Nephron progenitor cell (in vitro differentiated cells): Measurements from ENCODE around the gene AKAP7.

Experiments
- DNase-seq: peaks from one replicate; pipeline ENCODE4 v3.0.0; 2021
- H3K27ac Mint-ChIP-seq: 2 replicates; pipeline ENCODE4 v1.8.0; 2021; ENCODE audit warnings: mild to moderate bottlenecking, moderate library complexity, mixed read lengths
- H3K27me3 Mint-ChIP-seq: 2 replicates; pipeline ENCODE4 v1.8.0; 2021; ENCODE audit warnings: mild to moderate bottlenecking, low read depth, mixed read lengths; ENCODE audit not compliant: poor library complexity
- H3K36me3 Mint-ChIP-seq: 2 replicates; pipeline ENCODE4 v1.8.0; 2021; ENCODE audit warnings: low read depth, mixed read lengths
- H3K4me1 Mint-ChIP-seq: 2 replicates; pipeline ENCODE4 v1.8.0; 2021; ENCODE audit warnings: mixed read lengths
- H3K4me3 Mint-ChIP-seq: 2 replicates; pipeline ENCODE4 v1.8.0; 2021; ENCODE audit warnings: mild to moderate bottlenecking, moderate library complexity, mixed read lengths
- H3K9me3 Mint-ChIP-seq: 2 replicates; pipeline ENCODE4 v1.8.0; 2021; ENCODE audit warnings: mild to moderate bottlenecking, moderate library complexity, mixed read lengths
- TF ChIP-seq, protein P1 (sequence below): fragments of 200-600 bp; sonication (generic); IDR thresholded peaks from 2 replicates; pipeline ENCODE4 v1.5.0; 2021; ENCODE audit warnings: antibody characterized with exemption

Gene AKAP7

DNA sequence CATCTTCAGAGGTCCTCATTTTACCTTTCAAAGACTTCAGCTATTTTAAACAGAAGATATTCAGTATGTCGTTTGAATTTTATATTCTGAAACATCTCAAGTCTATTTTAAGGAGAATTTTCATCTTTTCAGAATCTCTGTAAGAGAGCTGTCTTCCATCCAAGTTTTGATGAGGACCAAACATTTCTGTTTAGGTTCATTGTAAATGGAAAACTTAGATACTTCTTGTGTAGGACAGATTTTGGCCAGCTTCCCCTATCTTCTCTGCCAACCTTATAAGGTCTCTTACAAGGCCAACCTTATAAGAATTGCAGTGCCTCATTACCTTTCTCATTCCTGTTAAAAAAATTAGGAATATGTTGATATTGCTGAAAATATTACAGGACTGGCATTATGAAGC is 88.1 kb downstream of the AKAP7 start:
- Mint-ChIP-seq H3K27me3 (no peaks in the 10 kb centered on the region), H3K36me3 (peaks cover 14% of the 10 kb centered on the region), H3K4me3 (no peak overlapping the region), H3K9me3 (no peaks in the 10 kb centered on the region), H3K4me1 (no peaks in the 10 kb centered on the region), H3K27ac (no peak overlapping the region)
- DNase-seq: no peak
- TF ChIP-seq, protein P1, sequence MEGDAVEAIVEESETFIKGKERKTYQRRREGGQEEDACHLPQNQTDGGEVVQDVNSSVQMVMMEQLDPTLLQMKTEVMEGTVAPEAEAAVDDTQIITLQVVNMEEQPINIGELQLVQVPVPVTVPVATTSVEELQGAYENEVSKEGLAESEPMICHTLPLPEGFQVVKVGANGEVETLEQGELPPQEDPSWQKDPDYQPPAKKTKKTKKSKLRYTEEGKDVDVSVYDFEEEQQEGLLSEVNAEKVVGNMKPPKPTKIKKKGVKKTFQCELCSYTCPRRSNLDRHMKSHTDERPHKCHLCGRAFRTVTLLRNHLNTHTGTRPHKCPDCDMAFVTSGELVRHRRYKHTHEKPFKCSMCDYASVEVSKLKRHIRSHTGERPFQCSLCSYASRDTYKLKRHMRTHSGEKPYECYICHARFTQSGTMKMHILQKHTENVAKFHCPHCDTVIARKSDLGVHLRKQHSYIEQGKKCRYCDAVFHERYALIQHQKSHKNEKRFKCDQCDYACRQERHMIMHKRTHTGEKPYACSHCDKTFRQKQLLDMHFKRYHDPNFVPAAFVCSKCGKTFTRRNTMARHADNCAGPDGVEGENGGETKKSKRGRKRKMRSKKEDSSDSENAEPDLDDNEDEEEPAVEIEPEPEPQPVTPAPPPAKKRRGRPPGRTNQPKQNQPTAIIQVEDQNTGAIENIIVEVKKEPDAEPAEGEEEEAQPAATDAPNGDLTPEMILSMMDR: no peak

DNA sequence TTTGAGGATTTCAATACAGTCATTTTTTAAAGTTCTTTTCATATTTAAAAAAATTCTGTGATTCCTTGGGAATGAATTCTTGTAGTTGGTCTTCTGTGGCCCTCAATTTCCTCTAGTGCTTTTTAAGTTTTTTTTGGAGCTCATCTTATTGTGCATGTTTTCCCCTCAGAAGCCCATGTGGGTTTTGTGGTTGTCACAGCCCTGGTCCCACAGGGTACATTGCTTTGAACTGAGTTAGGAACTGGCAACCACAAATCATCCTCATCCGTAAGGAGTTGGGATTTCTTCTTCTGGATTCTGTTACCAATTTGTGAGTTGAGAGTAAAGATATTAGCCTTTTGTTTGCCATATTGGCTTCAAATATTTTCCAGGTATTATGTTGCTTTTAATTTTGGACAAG is 89.9 kb downstream of the AKAP7 start:
- Mint-ChIP-seq H3K9me3 (no peaks in the 10 kb centered on the region), H3K4me3 (no peak overlapping the region), H3K36me3 (peaks cover 14% of the 10 kb centered on the region), H3K27me3 (no peaks in the 10 kb centered on the region), H3K4me1 (no peaks in the 10 kb centered on the region), H3K27ac (no peak overlapping the region)
- TF ChIP-seq, protein P1: no peak
- DNase-seq: no peak

DNA sequence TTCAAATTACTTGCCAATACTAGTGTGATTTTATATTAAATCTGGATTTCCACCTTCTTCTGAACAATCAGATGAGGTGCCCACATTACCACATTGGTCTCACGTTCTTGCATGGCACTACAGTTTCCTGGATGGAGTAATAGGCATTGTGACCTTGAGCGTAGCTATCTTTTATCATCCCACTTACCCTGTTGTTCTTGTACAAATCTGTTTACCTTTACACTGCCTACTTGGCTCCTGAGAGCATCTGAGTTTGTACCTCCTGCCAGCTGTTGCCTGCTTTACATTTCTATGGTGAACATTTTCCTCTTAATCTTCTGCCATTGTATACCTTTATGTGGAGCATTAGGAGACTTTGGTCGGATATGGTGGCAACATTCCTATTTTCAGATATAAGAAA is 90.7 kb downstream of the AKAP7 start:
- Mint-ChIP-seq H3K27ac (no peak overlapping the region), H3K36me3 (peaks cover 11% of the 10 kb centered on the region), H3K4me1 (no peaks in the 10 kb centered on the region), H3K9me3 (no peaks in the 10 kb centered on the region), H3K27me3 (no peaks in the 10 kb centered on the region), H3K4me3 (no peak overlapping the region)
- DNase-seq: no peak
- TF ChIP-seq, protein P1: no peak

DNA sequence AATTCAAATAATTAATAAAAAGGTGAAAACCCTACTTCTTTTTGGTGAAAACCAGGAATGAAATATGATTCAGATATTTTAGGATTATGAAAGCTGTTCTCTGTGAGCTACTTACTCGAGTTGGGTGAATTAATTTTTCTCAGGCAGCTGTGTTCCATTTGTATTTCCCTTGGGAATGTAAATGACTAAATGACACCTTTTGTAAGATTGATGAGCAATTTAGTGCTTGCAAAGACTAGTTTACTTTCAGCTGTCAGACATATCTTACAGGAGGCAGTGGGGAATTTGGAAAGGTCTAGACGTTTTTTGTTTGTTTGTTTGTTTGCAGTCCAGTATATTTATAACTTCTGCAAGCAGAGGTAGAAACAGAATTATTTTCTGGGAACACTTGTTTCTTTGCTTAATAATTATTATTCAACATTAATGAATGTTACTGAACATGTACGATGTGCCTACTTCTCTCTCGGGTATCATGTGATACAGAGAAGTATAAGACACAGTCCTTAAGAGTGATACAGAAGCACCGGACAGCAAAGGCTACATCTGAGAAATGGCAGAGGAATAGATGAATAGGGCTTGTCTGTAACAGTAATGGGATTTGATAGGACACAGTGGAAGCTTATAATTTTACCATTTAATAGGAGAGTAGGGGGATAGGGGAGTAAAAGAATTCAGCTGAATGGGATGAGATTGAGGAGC is 91.3 kb downstream of the AKAP7 start:
- Mint-ChIP-seq H3K4me3 (no peak overlapping the region), H3K27ac (no peak overlapping the region), H3K36me3 (peaks cover 6% of the 10 kb centered on the region), H3K9me3 (no peaks in the 10 kb centered on the region), H3K4me1 (no peaks in the 10 kb centered on the region), H3K27me3 (no peaks in the 10 kb centered on the region)
- DNase-seq: no peak
- TF ChIP-seq, protein P1: no peak

DNA sequence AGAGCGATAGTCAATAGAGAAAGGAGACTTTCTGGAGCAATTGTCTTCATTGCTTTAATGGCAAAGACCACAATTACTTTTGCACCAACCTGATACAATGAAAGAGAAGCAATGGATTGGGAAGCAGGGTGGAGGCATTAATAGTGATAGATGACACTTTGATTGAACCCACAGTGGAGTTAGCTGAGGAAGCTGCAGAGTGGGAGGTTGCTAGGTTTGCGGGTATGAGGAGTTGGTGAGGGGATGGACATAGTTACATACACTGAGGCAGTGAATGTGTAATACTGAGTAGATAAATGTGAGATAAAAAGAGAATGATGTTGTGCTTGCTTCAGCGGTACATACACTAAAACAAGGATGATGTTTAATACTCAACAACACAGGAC is 91.9 kb downstream of the AKAP7 start:
- DNase-seq: no peak
- no peaks in the 10 kb centered on the region for H3K27me3 Mint-ChIP-seq
- H3K36me3 Mint-ChIP-seq: peaks cover under 1% of the 10 kb centered on the region
- TF ChIP-seq, protein P1: no peak
- H3K4me3 Mint-ChIP-seq: no peak overlapping the region
- no peaks in the 10 kb centered on the region for H3K4me1 Mint-ChIP-seq
- H3K9me3 Mint-ChIP-seq: no peaks in the 10 kb centered on the region
- no peak overlapping the region for H3K27ac Mint-ChIP-seq

DNA sequence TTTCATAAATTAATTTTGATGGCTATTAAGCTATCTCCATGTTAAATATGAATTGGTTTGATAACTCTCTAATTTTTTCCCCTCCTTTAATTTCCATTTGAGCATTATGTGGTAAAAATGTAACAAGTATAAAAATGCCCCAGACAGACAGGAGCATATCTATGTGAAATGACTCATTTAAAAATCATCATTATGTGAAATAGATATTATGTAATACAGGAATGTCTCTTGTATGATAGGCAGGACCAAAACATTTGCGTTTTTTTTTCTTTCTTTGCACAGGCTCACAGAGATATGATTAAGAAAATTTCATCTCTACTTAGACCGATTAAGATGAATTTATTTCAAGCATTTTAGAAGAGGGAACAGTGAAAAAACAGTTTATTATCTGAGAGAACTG is 95.8 kb downstream of the AKAP7 start:
- TF ChIP-seq, protein P1: no peak
- Mint-ChIP-seq H3K4me1 (no peaks in the 10 kb centered on the region), H3K36me3 (no peaks in the 10 kb centered on the region), H3K27ac (no peak overlapping the region), H3K9me3 (peaks cover 3% of the 10 kb centered on the region), H3K27me3 (no peaks in the 10 kb centered on the region), H3K4me3 (no peak overlapping the region)
- no peak for DNase-seq
